Peyer's patch (tissue), 4 donors: ENCODE results near the gene C5orf34. TPM values are rescaled to one million over a fixed set of nuclear protein-coding genes. Genes with fewer than 3 reads are reported as not detected.

Source experiments
- DNase-seq, 3 donors: peaks; one replicate each; pipeline ENCODE4 v3.0.0-alpha.2; 2017 to 2019
- H3K27ac ChIP-seq, 4 donors: fragments of 200-600 bp; sonication (generic); one replicate each; pipeline ENCODE4 v1.5.1; 2016 to 2019
- H3K27me3 ChIP-seq, 2 donors: fragments of 200-600 bp; sonication (generic); one replicate each; pipeline ENCODE4 v1.5.1; 2019
- H3K36me3 ChIP-seq, 3 donors: fragments of 200-600 bp; sonication (generic); one replicate each; pipeline ENCODE4 v1.5.1; 2016 to 2019
- H3K4me1 ChIP-seq, 4 donors: fragments of 200-600 bp; sonication (generic); one replicate each; pipeline ENCODE4 v1.5.1; 2016 to 2019
- H3K4me3 ChIP-seq, 4 donors: fragments of 200-600 bp; sonication (generic); 1 replicate in 3 of 4; 2 replicates in 1 of 4; pipeline ENCODE4 v1.5.1; 2016 to 2019; ENCODE audit warnings: mild to moderate bottlenecking in 1 of 4
- H3K9me3 ChIP-seq, 4 donors: fragments of 200-600 bp; sonication (generic); one replicate each; pipeline ENCODE4 v1.5.1; 2016 to 2019; ENCODE audit warnings: mild to moderate bottlenecking in 1 of 4
- POLR2A ChIP-seq, 2 donors: fragments of 450-650 bp; IDR thresholded peaks; one replicate each; pipeline ENCODE4 v1.5.1; 2017; ENCODE audit warnings: antibody characterized with exemption in 2 of 2, mild to moderate bottlenecking in 2 of 2, moderate library complexity in 2 of 2
- total RNA-seq, 4 donors: library from RNA; depleted of rRNA; stranded (reverse); fragments of >200 nt; gene quantifications; one replicate each; pipeline ENCODE4 v1.1.0, GENCODE V29; 2016
- TF ChIP-seq, protein P1 (sequence below), 6 experiments: fragments of 450-650 bp in 4 of 6; fragments of 200-600 bp in 2 of 6; sonication (generic) in 1 of 6; IDR thresholded peaks; one replicate each; pipeline ENCODE4 v1.5.1; 2017 to 2019; ENCODE audit warnings: antibody characterized with exemption in 6 of 6, mild to moderate bottlenecking in 3 of 6, moderate library complexity in 1 of 6

C5orf34 gene
- total RNA-seq, 4 donors from 2014 or later: 0.47 to 7.4 (median 1.3) TPM

DNA sequence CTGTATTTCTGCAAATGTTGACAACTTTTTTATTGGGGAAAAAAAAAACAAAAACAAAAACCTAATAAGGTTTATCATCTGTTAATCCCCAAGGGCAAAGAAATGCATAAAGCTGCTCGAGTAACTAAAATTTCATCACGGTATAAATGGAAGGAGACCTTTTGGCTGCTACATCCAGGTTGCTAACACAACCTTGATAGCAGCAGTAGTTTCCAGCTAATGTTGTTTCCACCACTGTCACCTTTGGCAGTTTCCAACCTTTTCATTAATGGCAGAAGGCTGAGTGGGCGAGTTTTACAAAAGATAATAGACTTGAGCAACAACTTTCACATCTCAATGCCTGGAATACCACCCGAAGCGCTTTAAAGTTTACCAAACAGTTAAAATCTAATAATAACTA is 33.4 kb upstream of the C5orf34 start:
- no peak for TF ChIP-seq POLR2A (IDR thresholded peaks at IDR 0.05)
- TF ChIP-seq, protein P1, sequence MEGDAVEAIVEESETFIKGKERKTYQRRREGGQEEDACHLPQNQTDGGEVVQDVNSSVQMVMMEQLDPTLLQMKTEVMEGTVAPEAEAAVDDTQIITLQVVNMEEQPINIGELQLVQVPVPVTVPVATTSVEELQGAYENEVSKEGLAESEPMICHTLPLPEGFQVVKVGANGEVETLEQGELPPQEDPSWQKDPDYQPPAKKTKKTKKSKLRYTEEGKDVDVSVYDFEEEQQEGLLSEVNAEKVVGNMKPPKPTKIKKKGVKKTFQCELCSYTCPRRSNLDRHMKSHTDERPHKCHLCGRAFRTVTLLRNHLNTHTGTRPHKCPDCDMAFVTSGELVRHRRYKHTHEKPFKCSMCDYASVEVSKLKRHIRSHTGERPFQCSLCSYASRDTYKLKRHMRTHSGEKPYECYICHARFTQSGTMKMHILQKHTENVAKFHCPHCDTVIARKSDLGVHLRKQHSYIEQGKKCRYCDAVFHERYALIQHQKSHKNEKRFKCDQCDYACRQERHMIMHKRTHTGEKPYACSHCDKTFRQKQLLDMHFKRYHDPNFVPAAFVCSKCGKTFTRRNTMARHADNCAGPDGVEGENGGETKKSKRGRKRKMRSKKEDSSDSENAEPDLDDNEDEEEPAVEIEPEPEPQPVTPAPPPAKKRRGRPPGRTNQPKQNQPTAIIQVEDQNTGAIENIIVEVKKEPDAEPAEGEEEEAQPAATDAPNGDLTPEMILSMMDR (IDR thresholded peaks at IDR 0.05): no peak
- H3K27me3 ChIP-seq: no peaks in the 10 kb centered on the region
- no peak overlapping the region for H3K27ac ChIP-seq
- DNase-seq: no peak
- H3K36me3 ChIP-seq: peaks cover 0 to 52% (median 0%) of the 10 kb centered on the region in 3 donors
- no peak overlapping the region for H3K4me3 ChIP-seq
- H3K9me3 ChIP-seq: no peaks in the 10 kb centered on the region
- peaks cover 0 to 8% (median 2%) of the 10 kb centered on the region in 4 donors for H3K4me1 ChIP-seq

DNA sequence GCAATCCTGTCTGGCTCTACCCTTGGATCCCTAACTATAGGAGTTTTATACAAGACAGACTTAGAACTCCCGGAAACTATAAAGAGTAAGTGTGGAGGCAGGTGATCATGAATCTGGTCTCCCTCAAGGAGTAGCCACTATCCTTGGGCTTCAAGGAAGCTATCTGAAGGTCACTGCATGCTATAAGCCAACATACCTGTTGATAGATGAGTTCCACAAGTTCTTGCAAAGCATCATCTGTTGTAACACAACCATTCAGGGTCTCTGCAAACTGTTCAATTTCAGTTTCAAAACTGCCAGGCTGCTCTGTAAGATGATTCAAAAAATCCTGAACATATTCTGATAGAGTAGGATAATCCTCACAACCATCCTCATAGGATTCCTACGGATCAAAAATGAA is 32.6 kb upstream of the C5orf34 start:
- H3K4me1 ChIP-seq: peaks cover 0 to 5% (median 0%) of the 10 kb centered on the region in 4 donors
- H3K27me3 ChIP-seq: no peaks in the 10 kb centered on the region
- H3K27ac ChIP-seq: no peak overlapping the region
- no peaks in the 10 kb centered on the region for H3K9me3 ChIP-seq
- DNase-seq: no peak
- H3K36me3 ChIP-seq: peaks cover 0 to 59% (median 0%) of the 10 kb centered on the region in 3 donors
- TF ChIP-seq, protein P1 (IDR thresholded peaks at IDR 0.05): no peak
- no peak for TF ChIP-seq POLR2A (IDR thresholded peaks at IDR 0.05)
- no peak overlapping the region for H3K4me3 ChIP-seq

DNA sequence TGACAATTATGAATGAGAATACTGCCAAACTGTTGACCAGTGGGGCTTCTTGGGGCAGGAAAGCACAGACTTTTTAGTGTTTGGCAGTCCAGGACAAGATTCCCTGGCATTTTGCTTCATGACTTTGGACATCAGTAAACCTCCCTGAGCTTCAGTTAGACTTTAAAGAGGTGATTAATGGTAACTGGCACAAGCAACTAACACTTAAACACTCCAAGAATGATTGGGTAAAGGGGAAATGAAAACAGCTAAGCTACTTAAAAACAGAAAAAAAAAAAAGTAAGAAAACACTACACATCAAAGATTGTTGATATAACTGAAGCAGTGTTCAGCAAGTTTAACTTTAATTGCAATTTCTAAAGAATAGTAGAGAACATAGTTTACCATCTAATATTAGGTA is 28.5 kb upstream of the C5orf34 start:
- H3K36me3 ChIP-seq: peaks cover 0 to 79% (median 0%) of the 10 kb centered on the region in 3 donors
- H3K27ac ChIP-seq: no peak overlapping the region
- H3K4me1 ChIP-seq: no peaks in the 10 kb centered on the region
- DNase-seq: no peak
- H3K27me3 ChIP-seq: no peaks in the 10 kb centered on the region
- H3K9me3 ChIP-seq: no peaks in the 10 kb centered on the region
- H3K4me3 ChIP-seq: no peak overlapping the region
- no peak for TF ChIP-seq POLR2A (IDR thresholded peaks at IDR 0.05)
- TF ChIP-seq, protein P1 (IDR thresholded peaks at IDR 0.05): no peak

DNA sequence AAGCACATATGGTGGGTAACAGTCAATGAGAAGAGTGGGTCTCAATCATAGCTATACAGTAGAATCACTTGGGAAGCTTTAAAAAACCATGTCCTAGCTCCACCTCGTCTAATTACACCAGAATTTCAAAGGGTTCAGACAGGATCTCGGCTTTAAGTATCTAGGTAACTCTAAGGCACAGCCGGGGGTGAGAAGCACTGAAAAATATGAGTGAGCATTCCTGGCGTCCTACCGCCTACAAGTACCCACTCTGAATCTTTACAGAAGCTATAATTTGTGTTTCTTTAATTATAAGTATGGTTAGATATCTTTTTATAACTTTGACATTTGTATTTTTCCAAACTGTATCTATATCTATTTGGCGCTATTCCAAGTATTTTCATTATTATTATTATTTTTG is 25.8 kb upstream of the C5orf34 start:
- Histone ChIP-seq H3K4me1 (no peaks in the 10 kb centered on the region), H3K9me3 (no peaks in the 10 kb centered on the region), H3K36me3 (peaks cover 0 to 77% (median 0%) of the 10 kb centered on the region in 3 donors), H3K27ac (no peak overlapping the region), H3K27me3 (no peaks in the 10 kb centered on the region), H3K4me3 (no peak overlapping the region)
- TF ChIP-seq, protein P1 (IDR thresholded peaks at IDR 0.05): no peak
- no peak for TF ChIP-seq POLR2A (IDR thresholded peaks at IDR 0.05)
- no peak for DNase-seq

DNA sequence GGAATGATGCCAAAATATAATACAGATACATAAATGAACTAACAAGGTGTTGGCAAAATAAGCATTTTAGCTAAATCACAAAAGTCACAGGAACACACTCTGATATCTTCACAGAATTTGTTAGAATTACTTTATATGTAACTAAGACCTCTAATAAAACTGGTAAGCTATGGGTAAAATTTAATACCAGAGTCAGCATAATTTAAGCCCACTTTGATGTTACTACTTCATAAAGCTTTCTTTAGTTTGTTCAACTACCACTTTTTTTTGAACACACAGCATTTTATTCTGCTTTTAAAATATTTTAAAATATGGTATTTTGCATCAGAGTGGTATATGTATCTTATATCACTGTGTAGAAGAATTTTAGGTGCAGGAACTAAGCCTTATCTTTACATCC is 22.0 kb upstream of the C5orf34 start:
- DNase-seq: no peak
- Histone ChIP-seq H3K27me3 (no peaks in the 10 kb centered on the region), H3K27ac (no peak overlapping the region), H3K9me3 (no peaks in the 10 kb centered on the region), H3K4me3 (no peak overlapping the region), H3K36me3 (peaks cover 0 to 85% (median 0%) of the 10 kb centered on the region in 3 donors), H3K4me1 (no peaks in the 10 kb centered on the region)
- TF ChIP-seq, protein P1 (IDR thresholded peaks at IDR 0.05): no peak
- TF ChIP-seq POLR2A (IDR thresholded peaks at IDR 0.05): no peak

DNA sequence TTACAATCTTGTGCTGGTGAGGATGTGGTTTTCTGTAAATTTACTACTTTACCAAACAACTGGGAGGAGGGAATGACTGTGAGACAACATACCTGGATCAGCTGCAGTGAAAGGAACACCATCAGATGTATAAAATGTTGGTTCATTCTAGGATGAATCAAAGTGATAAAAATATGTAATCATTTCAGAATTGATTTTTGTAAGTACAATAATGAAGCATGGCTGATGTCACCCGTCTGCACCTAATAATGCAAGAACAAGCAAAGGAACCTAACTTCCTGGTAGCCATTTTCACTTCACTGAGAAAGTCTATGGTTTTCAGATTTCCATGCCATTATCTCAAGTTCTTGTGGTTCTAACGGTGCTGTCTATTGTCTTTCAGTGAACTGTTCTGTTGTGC is 18.7 kb upstream of the C5orf34 start:
- TF ChIP-seq POLR2A (IDR thresholded peaks at IDR 0.05): no peak
- TF ChIP-seq, protein P1 (IDR thresholded peaks at IDR 0.05): no peak
- no peak for DNase-seq
- Histone ChIP-seq H3K4me1 (no peaks in the 10 kb centered on the region), H3K27ac (no peak overlapping the region), H3K4me3 (no peak overlapping the region), H3K9me3 (no peaks in the 10 kb centered on the region), H3K36me3 (peaks cover 0 to 90% (median 0%) of the 10 kb centered on the region in 3 donors), H3K27me3 (no peaks in the 10 kb centered on the region)
